Activated CD4-positive, alpha-beta memory T cell treated with anti-CD3 and anti-CD28 coated beads, Interleukin-2, amount 10 ng/mL, durations not matched to agents 7 days and 5 days (primary cell): ENCODE results near the gene TRIM27. TPM values are rescaled to one million over a fixed set of nuclear protein-coding genes. Genes with fewer than 3 reads are reported as not detected.
"Not testable (repeated sequence)": the region's sequence is repeated elsewhere in the genome, so short reads cannot be mapped to it uniquely, and the experiment has no call there.

Source experiments
- CTCF ChIA-PET: fragments of 350-600 bp; sonication (Branson Sonifier 250); formaldehyde crosslinking; loops from one replicate; lab custom pipeline; 2021; ENCODE audit warnings: antibody characterized with exemption, inconsistent platforms; lab: Charles Lee
- POLR2A ChIA-PET: fragments of 350-600 bp; sonication (Branson Sonifier 250); formaldehyde crosslinking; loops from one replicate; lab custom pipeline; 2021; ENCODE audit warnings: antibody characterized with exemption; lab: Charles Lee
- DNase-seq: peaks from one replicate; pipeline ENCODE4 v3.0.0-alpha.2; 2020
- H3K27ac Mint-ChIP-seq: one replicate; pipeline ENCODE4 v1.8.0; 2021; ENCODE audit warnings: mild to moderate bottlenecking, mixed read lengths
- H3K27me3 Mint-ChIP-seq: one replicate; pipeline ENCODE4 v1.8.0; 2021; ENCODE audit warnings: mixed read lengths
- H3K36me3 Mint-ChIP-seq: one replicate; pipeline ENCODE4 v1.8.0; 2021; ENCODE audit warnings: low read depth, mixed read lengths
- H3K4me1 Mint-ChIP-seq: one replicate; pipeline ENCODE4 v1.8.0; 2021; ENCODE audit warnings: mixed read lengths
- H3K4me3 Mint-ChIP-seq: one replicate; pipeline ENCODE4 v1.8.0; 2021; ENCODE audit warnings: mild to moderate bottlenecking, mixed read lengths
- H3K9me3 Mint-ChIP-seq: one replicate; pipeline ENCODE4 v1.8.0; 2021; ENCODE audit warnings: mixed read lengths
- total RNA-seq, 2 experiments: library from RNA; stranded (reverse); gene quantifications; one replicate each; pipeline ENCODE4 v1.2.3, GENCODE V29; 2021

TRIM27 gene
- total RNA-seq, 2 experiments from 2014 or later, result 56.8 to 58.0 TPM

DNA sequence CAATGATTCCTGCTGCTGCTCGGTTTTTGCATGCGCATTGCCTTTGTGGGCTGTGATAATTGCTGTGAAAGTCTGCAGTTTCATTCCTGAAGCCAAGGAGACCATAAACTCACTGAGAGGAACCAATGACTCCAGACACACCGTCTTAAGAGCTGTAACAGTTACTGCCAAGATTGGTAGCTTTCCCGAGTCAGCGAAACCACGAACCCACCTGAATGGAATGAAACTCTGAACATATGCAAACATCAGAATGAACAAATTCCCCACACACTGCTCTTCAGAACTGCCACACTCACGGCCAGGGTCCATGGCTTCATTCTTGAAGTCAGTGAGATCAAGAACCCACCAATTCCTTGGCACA lies 37.7 kb downstream of the TRIM27 start:
- DNase-seq, result no peak
- Mint-ChIP-seq H3K4me3 (no peak overlapping the region), H3K36me3 (peaks cover 3% of the 10 kb centered on the region), H3K9me3 (peaks cover 4% of the 10 kb centered on the region), H3K27ac (peak overlapping the region; percentile 16), H3K4me1 (peaks cover 31% of the 10 kb centered on the region), H3K27me3 (peaks cover 8% of the 10 kb centered on the region)
- POLR2A ChIA-PET, result interaction anchor here (1.3 to 13.3 kb wide), 10 partner anchors 9 to 1079 kb away, joined by 3 to 125 read pairs (median 13); partner anchors contain the start of gene TRIM27
- CTCF ChIA-PET, result interaction anchor here (0.9 kb wide), 1 partner anchor 10 kb away, joined by 3 read pairs; no protein-coding TSS in a partner anchor

DNA sequence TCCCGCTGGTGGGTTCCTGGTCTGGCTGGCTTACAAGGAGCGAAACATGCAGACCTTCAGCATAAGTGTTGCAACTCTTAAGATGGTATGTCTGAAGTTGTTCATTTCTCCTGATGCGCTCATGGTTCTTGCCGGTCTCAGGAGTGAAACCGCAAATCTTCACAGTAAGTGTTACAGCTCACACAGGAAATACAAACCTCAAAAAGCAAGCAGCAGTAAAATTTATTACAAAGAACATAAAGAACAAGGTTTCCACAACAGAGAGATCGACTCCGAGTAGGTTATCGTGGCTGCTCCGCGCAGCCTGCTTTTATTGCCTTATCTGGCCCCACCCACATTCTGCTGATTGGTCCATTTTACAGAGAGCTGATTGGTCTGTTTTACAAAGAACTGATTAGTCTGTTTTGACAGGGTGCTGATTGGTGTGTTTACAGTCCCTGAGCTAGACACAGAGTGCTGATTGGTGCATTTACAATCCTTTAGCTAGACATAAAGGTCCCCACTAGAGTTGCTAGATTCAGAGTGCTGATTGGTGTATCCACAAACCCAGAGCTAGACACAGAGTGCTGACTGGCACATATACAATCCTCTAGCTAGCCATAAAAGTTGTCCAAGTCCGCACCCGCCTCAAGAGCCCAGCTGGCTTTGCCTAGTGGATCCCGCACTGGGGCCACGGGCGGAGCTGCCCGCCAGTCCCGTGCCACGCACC lies 39.2 kb downstream of the TRIM27 start:
- Mint-ChIP-seq H3K27me3 (peaks cover 17% of the 10 kb centered on the region), H3K4me1 (peaks cover 36% of the 10 kb centered on the region), H3K4me3 (peak overlapping the region; percentile 63), H3K36me3 (peaks cover 3% of the 10 kb centered on the region), H3K9me3 (peaks cover 4% of the 10 kb centered on the region), H3K27ac (peak overlapping the region; percentile 86)
- peak; percentile 84 for DNase-seq
- POLR2A ChIA-PET, result interaction anchor here (0.7 to 13.3 kb wide), 21 partner anchors 9 to 1751 kb away, joined by 3 to 125 read pairs (median 6); partner anchors contain the start of genes TRIM27 and ZNF311
- CTCF ChIA-PET, result interaction anchor here (1.3 to 1.9 kb wide), 6 partner anchors 12 to 132 kb away, joined by 3 to 14 read pairs (median 4); partner anchors contain the start of gene TRIM27

DNA sequence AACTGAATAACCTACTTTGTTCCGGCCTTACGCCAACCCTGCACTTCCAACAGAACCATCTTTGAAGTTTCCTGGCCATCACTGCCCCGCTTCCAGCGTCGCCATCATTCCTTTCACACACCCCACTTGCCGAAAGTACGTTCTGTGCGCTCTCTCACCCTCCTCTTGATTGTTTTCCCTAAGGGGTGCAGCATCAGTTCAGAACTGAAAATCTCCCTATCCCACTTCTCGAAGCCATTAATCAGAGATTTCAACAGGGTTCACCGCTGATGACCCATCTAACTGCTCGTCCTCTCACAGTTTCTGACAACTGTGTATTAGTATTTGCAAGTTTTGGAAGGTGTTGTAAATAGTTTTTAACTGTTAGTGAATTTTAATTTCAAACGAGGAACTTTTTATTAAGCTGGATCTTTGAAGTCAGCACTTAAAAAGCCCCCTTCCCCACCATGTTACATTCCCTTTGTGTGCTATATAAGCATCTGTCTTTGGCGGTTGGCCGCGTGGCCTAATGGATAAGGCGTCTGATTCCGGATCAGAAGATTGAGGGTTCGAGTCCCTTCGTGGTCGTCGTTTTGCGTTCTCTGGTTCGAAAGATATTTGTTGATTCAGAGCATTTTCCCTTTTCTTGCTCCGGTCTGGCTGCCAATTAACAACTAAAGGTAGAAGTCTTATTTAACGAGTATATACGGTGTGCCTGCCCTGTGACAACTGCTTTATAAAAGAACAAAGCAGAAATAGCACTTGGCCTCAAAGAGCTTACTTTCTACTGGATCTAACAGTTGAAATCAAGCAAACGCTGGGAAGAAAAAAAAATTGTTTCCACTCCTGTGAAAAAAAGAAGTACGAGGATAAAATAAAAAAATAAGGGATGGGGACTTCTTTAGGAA lies 42.6 kb downstream of the TRIM27 start:
- H3K4me1 Mint-ChIP-seq, result peaks cover 35% of the 10 kb centered on the region
- ChIA-PET CTCF (interaction anchor here (0.6 to 2.1 kb wide), 3 partner anchors 11 to 44 kb away, joined by 3 to 6 read pairs (median 4); no protein-coding TSS in a partner anchor), POLR2A (interaction anchor here (2.2 to 13.3 kb wide), 3 partner anchors 14 to 41 kb away, joined by 8 to 125 read pairs (median 91); no protein-coding TSS in a partner anchor)
- peak overlapping the region; percentile 29 for H3K27ac Mint-ChIP-seq
- peaks cover 43% of the 10 kb centered on the region for H3K27me3 Mint-ChIP-seq
- peaks cover 2% of the 10 kb centered on the region for H3K9me3 Mint-ChIP-seq
- H3K4me3 Mint-ChIP-seq, result peak overlapping the region; percentile 53
- peak; percentile 57 for DNase-seq
- H3K36me3 Mint-ChIP-seq, result peaks cover 3% of the 10 kb centered on the region

DNA sequence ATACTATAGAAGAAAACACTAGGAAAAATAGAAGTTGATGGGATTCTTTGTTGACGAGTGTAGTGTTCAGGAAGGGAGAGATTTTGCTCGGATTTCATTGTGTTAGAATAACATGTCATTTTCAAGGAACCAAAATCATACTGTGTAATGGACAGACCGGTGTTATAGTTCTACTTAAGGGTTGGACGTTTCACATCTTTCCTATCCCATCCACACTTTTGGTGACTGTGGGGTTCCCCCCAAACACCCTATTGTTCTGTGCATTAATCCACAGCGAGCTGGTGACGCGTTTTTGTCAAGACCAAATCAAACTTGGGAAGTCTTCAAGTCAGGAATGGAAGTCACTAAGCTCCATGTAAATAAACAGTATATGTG lies 43.3 kb downstream of the TRIM27 start:
- CTCF ChIA-PET, result interaction anchor here (0.6 to 2.1 kb wide), 3 partner anchors 12 to 43 kb away, joined by 3 to 6 read pairs (median 4); no protein-coding TSS in a partner anchor
- Mint-ChIP-seq H3K36me3 (peaks cover 3% of the 10 kb centered on the region), H3K4me1 (peaks cover 28% of the 10 kb centered on the region), H3K27me3 (peaks cover 45% of the 10 kb centered on the region), H3K9me3 (no peaks in the 10 kb centered on the region), H3K27ac (no peak overlapping the region), H3K4me3 (peak overlapping the region; percentile 53)
- POLR2A ChIA-PET, result interaction anchor here (13.3 kb wide), 1 partner anchor 15 kb away, joined by 125 read pairs; no protein-coding TSS in a partner anchor
- no peak for DNase-seq

DNA sequence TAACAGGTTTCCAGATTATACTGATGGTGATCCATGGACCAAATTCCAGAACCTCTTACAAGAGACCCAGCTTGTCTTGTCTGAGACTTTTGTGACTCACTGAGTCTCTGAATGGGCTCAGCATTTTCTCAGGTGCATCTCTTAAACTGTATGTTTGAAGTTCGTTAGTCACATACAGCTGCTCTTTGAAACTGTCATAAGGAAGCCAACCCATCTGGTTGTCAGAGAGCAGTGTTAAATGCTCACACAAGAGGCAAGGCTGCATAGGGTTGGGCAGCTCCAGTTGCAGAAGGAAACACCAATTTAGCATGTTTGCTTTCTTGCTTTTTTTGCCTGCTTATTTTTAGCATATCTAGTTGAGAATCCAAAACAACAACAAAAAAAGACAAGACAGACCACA lies 47.1 kb downstream of the TRIM27 start:
- Mint-ChIP-seq H3K27me3 (peaks cover 44% of the 10 kb centered on the region), H3K36me3 (no peaks in the 10 kb centered on the region), H3K4me1 (peaks cover 10% of the 10 kb centered on the region), H3K27ac (no peak overlapping the region), H3K9me3 (no peaks in the 10 kb centered on the region), H3K4me3 (no peak overlapping the region)
- ChIA-PET POLR2A (interaction anchor here (1.2 to 3.7 kb wide), 2 partner anchors 8 to 11 kb away, joined by 3 to 16 read pairs; no protein-coding TSS in a partner anchor), CTCF (no interaction called here)
- no peak for DNase-seq

DNA sequence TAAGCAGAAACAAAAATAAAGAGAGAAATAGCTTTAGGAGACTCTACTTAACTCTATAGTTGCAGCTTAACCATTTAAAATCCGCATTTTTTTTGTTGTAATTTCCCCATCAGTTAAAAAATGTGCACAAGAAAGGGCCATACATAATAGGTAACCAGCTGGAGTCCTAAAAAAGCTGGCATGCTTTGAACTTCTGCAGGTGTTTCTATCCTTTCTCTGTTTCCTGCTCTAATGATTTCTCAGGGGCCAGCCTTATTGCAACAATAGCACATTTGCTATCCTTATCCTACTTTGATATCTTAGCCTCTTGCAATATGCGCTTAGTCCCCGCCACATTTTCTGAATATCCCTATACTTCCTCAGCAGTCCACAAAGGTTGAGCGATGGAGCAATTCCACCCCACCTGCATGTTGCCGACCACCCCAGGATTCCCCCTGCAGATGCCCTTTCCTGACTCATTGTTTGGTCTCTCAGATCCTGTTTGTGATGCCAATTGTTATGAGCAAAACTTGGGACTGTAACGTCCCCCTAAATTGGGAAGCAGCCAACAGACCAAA lies 48.5 kb downstream of the TRIM27 start:
- CTCF ChIA-PET, result interaction anchor here (0.6 to 1.9 kb wide), 3 partner anchors 12 to 141 kb away, joined by 3 to 4 read pairs (median 3); no protein-coding TSS in a partner anchor
- no peak overlapping the region for H3K27ac Mint-ChIP-seq
- H3K9me3 Mint-ChIP-seq, result no peaks in the 10 kb centered on the region
- H3K4me3 Mint-ChIP-seq, result no peak overlapping the region
- no peaks in the 10 kb centered on the region for H3K36me3 Mint-ChIP-seq
- POLR2A ChIA-PET, result interaction anchor here (0.8 to 3.7 kb wide), 3 partner anchors 9 to 1009 kb away, joined by 3 to 16 read pairs (median 6); partner anchors contain the start of gene TRIM27
- DNase-seq, result no peak
- H3K27me3 Mint-ChIP-seq, result peaks cover 31% of the 10 kb centered on the region
- H3K4me1 Mint-ChIP-seq, result no peaks in the 10 kb centered on the region

DNA sequence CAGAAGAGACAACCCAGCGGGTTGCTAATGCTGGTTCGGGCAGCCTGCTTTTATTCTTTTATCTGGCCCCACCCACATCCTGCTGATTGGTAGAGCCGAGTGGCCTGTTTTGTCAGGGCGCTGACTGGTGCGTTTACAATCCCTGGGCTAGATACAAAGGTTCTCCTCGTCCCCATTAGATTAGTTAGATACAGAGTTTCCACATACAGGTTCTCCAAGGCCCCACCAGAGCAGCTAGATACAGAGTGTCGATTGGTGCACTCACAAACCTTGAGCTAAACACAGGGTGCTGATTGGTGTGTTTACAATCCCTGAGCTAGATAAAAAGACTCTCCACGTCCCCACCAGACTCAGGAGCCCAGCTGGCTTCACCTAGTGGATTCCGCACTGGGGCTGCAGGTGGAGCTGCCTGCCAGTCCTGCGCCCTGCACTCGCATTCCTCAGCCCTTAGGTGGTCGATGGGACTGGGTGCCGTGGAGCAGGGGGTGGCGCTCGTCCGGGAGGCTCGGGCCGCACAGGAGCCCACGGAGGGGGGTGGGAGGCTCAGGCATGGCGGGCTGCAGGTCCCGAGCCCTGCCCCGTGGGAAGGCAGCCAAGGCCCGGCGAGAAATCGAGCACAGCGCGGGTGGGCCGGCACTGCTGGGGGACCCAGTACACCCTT lies 51.5 kb downstream of the TRIM27 start:
- ChIA-PET POLR2A (interaction anchor here (1.3 kb wide), 1 partner anchor 12 kb away, joined by 3 read pairs; no protein-coding TSS in a partner anchor), CTCF (interaction anchor here (1.1 kb wide), 1 partner anchor 10 kb away, joined by 3 read pairs; no protein-coding TSS in a partner anchor)
- not testable (repeated sequence) for H3K27ac Mint-ChIP-seq, DNase-seq, H3K36me3 Mint-ChIP-seq, H3K9me3 Mint-ChIP-seq, H3K4me1 Mint-ChIP-seq, H3K4me3 Mint-ChIP-seq
- peaks cover 12% of the 10 kb centered on the region for H3K27me3 Mint-ChIP-seq

DNA sequence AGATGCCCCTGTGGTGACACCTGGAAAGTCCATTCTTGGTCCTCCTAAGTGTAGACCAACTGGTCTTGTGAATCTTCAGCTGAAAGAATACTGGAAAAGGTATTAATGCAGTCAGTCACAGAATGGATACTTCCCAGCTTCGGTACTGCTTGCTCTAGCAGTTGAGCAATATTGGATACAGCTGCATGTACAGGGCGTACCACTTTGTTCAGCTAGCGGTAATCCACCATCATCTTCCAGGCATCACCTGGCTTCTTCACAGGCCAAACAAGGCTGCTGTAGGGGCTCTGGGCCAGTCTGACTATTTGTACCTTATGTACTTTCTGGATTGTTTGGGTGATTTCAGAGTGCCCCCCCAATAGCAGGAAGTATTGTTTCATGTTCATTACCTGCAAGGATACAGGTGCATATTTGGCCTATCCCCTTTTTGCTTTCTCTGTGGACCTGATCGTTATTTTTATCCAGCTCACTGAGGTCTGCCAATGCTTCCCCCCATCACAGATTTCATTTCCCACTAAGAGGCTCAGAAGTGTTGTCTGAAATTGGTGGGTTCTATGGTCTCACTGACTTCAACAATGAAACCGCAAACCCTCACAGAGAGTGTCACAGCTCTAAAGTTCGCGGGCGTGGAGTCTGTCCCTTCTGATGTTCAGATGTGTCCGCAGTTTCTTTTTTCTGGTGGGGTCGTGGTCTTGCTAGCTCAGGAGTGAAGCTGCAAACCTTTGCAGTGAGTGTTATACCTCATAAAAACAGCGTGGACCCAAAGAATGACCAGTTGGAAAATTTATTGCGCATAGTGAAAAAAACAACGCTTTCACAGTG lies 52.2 kb downstream of the TRIM27 start:
- Mint-ChIP-seq H3K4me3 (no peak overlapping the region), H3K4me1 (peaks cover 12% of the 10 kb centered on the region), H3K27ac (no peak overlapping the region), H3K27me3 (peaks cover 6% of the 10 kb centered on the region), H3K36me3 (no peaks in the 10 kb centered on the region), H3K9me3 (no peaks in the 10 kb centered on the region)
- POLR2A ChIA-PET, result interaction anchor here (1.3 kb wide), 1 partner anchor 13 kb away, joined by 3 read pairs; no protein-coding TSS in a partner anchor
- no peak for DNase-seq
- CTCF ChIA-PET, result interaction anchor here (1.1 kb wide), 1 partner anchor 9 kb away, joined by 3 read pairs; no protein-coding TSS in a partner anchor

DNA sequence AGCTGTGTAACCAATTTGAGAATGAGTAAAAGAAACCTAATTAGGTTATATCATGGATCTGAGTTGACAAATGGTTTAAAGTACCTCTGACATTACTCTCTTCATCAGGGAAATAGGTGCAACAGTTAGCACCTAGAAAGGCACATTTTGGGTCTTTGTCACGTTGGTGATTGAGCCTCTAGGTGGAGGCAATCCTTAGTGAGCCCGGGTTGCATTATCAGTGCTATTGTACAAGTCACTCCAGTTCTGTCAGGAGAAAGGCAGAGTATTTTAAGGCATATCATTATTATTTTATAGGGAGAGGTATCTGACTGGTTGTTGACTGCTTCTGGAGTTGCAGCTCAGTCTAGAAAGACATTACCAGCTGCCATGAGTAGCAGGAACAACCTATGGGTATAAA lies 54.9 kb downstream of the TRIM27 start:
- CTCF ChIA-PET, result no interaction called here
- Mint-ChIP-seq H3K27me3 (no peaks in the 10 kb centered on the region), H3K4me1 (peaks cover 32% of the 10 kb centered on the region), H3K9me3 (peaks cover 9% of the 10 kb centered on the region), H3K27ac (no peak overlapping the region), H3K4me3 (no peak overlapping the region), H3K36me3 (peaks cover 12% of the 10 kb centered on the region)
- no peak for DNase-seq
- POLR2A ChIA-PET, result interaction anchor here (6.7 kb wide), 1 partner anchor 16 kb away, joined by 125 read pairs; no protein-coding TSS in a partner anchor

DNA sequence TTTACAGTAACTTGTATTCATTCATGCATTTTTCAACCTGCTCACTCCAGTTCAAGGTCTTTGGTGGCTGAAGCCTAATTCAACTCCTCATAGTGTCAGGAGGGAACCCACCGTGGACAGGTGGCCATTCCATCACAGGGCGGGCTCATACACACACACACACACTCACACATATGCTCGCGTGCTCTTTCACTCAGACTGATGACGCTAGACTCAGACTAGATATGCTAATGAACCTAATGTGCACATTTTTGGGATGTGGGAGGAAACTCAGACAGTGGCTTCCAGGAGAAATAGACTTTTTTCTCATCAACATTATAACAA lies 56.7 kb downstream of the TRIM27 start:
- DNase-seq, result peak; percentile 28
- H3K36me3 Mint-ChIP-seq, result peaks cover 19% of the 10 kb centered on the region

More for the DNA sequence above, 56.7 kb downstream of the TRIM27 start:
- Mint-ChIP-seq H3K4me1 (peaks cover 46% of the 10 kb centered on the region), H3K9me3 (peaks cover 9% of the 10 kb centered on the region), H3K27me3 (peaks cover 4% of the 10 kb centered on the region), H3K4me3 (peak overlapping the region; percentile 79), H3K27ac (peak overlapping the region; percentile 89)
- ChIA-PET CTCF (interaction anchor here (1.1 to 3.2 kb wide), 3 partner anchors 29 to 149 kb away, joined by 3 to 34 read pairs (median 16); no protein-coding TSS in a partner anchor), POLR2A (interaction anchor here (0.9 to 6.7 kb wide), 12 partner anchors 18 to 1734 kb away, joined by 4 to 125 read pairs (median 17); partner anchors contain the start of gene TRIM27)
